Suprapubic skin (tissue), 4 donors: ENCODE results near the gene ADAM8. TPM values are rescaled to one million over a fixed set of nuclear protein-coding genes. Genes with fewer than 3 reads are reported as not detected.

ENCODE experiments used
- DNase-seq, 2 donors: peaks; one replicate each; pipeline ENCODE4 v3.0.0-alpha.2; 2019; ENCODE audit warnings: low spot score in 2 of 2
- H3K27ac ChIP-seq: fragments of 200-600 bp; sonication (generic); one replicate; pipeline ENCODE4 v1.5.1; 2019
- H3K27me3 ChIP-seq: fragments of 200-600 bp; sonication (generic); one replicate; pipeline ENCODE4 v1.5.1; 2019
- H3K36me3 ChIP-seq: fragments of 200-600 bp; sonication (generic); one replicate; pipeline ENCODE4 v1.5.1; 2019
- H3K4me1 ChIP-seq: fragments of 200-600 bp; sonication (generic); one replicate; pipeline ENCODE4 v1.5.1; 2019
- H3K4me3 ChIP-seq: fragments of 200-600 bp; sonication (generic); one replicate; pipeline ENCODE4 v1.5.1; 2019; ENCODE audit warnings: mild to moderate bottlenecking
- H3K9me3 ChIP-seq: fragments of 200-600 bp; sonication (generic); one replicate; pipeline ENCODE4 v1.5.1; 2019
- CTCF ChIP-seq, 2 donors: fragments of 200-600 bp in 1 of 2; fragments of 450-650 bp in 1 of 2; sonication (generic) in 1 of 2; IDR thresholded peaks; one replicate each; pipeline ENCODE4 v1.5.1; 2016 to 2019; ENCODE audit warnings: antibody characterized with exemption in 2 of 2, mild to moderate bottlenecking in 1 of 2, moderate library complexity in 1 of 2
- EP300 ChIP-seq: sonication (generic); formaldehyde crosslinking; IDR thresholded peaks from one replicate; pipeline ENCODE4 v1.6.1; 2017; ENCODE audit warnings: antibody characterized with exemption
- POLR2A ChIP-seq, 2 donors: fragments of 450-650 bp; IDR thresholded peaks; one replicate each; pipeline ENCODE4 v1.6.1; 2017; ENCODE audit warnings: antibody characterized with exemption in 2 of 2, mild to moderate bottlenecking in 2 of 2, moderate library complexity in 2 of 2
- POLR2AphosphoS5 ChIP-seq, 3 donors: sonication (generic); formaldehyde crosslinking; IDR thresholded peaks; one replicate each; pipeline ENCODE4 v1.6.1; 2017; ENCODE audit warnings: antibody characterized with exemption in 3 of 3
- WGBS: methylation state at CpG from one replicate; pipeline ENCODE4 v1.1.5; 2018; 5-methylcytosine and 5-hydroxymethylcytosine counted together
- total RNA-seq, 4 donors: library from RNA; depleted of rRNA; stranded (reverse); fragments of >200 nt; gene quantifications; one replicate each; pipeline ENCODE4 v1.1.0, GENCODE V29; 2016

ADAM8 gene
- total RNA-seq, 4 donors from 2014 or later = 3.0 to 18.4 (median 4.1) TPM

DNA sequence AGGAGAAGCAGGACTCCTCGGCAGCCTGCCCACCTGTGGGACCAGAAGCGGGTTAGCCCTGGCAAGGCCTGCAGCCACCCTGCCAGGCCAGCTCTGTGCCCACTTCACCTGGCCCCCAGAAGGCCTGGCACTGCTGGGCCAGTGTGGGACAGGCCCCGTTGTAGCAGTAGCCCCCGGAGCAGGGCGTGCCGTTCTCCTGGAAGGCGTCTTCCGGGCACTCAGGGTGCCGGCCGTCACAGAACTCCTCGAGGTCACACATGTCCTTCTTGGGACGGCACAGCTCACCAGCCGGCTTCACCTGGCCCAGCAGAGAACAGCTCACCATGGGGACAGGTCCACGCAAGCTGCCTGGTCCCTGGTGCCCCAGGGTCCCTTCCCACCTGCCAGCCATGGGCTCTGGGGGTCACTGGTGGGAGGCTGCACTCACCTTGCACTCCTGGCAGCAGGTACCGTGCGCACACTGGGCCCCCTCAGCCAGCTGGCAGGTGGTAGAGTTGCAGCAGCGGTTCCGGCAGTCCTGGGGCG, 5.8 kb downstream of the ADAM8 start:
- peaks cover 7% of the 10 kb centered on the region for H3K36me3 ChIP-seq
- WGBS = 60% methylated on average over 5 of the region's 19 CpGs
- H3K27ac ChIP-seq = no peak overlapping the region
- H3K27me3 ChIP-seq = no peaks in the 10 kb centered on the region
- no peaks in the 10 kb centered on the region for H3K9me3 ChIP-seq
- H3K4me3 ChIP-seq = no peak overlapping the region
- DNase-seq = no peak
- peaks cover 14% of the 10 kb centered on the region for H3K4me1 ChIP-seq
- no peak for TF ChIP-seq POLR2A (IDR thresholded peaks at IDR 0.05)
- TF ChIP-seq CTCF (IDR thresholded peaks at IDR 0.05) = no peak
- TF ChIP-seq POLR2AphosphoS5 (IDR thresholded peaks at IDR 0.05) = no peak
- no peak for TF ChIP-seq EP300

- 84% methylated on average over 16 of the region's 20 CpGs for WGBS
- no peak for DNase-seq
- no peak for TF ChIP-seq CTCF (IDR thresholded peaks at IDR 0.05)
- TF ChIP-seq POLR2AphosphoS5 (IDR thresholded peaks at IDR 0.05) = no peak
- TF ChIP-seq POLR2A (IDR thresholded peaks at IDR 0.05) = no peak
- TF ChIP-seq EP300 = no peak
- Histone ChIP-seq H3K27ac (no peak overlapping the region), H3K9me3 (no peaks in the 10 kb centered on the region), H3K4me1 (peaks cover 8% of the 10 kb centered on the region), H3K27me3 (no peaks in the 10 kb centered on the region), H3K36me3 (peaks cover 7% of the 10 kb centered on the region), H3K4me3 (no peak overlapping the region)
Measured at GRCh38 chr10:133270204-133270603, 6.5 kb downstream of the ADAM8 start.

DNA sequence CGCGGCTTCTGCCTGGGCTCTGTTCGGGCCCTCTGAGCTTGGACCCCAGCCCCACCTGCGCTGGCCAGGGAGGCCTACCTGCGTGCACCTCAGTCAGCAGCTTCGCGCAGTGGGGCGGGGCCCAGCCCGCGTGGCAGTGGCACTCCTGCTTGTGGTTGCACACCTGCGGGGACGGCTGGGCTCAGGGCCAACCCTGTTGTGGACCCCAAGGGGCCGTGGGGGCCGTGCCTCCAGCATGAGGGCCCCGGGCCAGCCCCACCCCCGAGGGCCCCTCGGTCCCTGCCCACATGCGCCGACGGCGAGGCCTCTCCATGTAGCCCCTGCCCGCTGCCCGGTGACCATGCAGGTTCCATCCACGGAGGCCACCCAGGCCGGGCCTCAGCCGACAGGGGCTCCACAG, 7.3 kb downstream of the ADAM8 start:
- Histone ChIP-seq H3K4me1 (peaks cover 3% of the 10 kb centered on the region), H3K4me3 (no peak overlapping the region), H3K27me3 (no peaks in the 10 kb centered on the region), H3K9me3 (no peaks in the 10 kb centered on the region), H3K36me3 (peaks cover 7% of the 10 kb centered on the region), H3K27ac (no peak overlapping the region)
- TF ChIP-seq POLR2A (IDR thresholded peaks at IDR 0.05) = no peak
- no peak for TF ChIP-seq CTCF (IDR thresholded peaks at IDR 0.05)
- no peak for TF ChIP-seq POLR2AphosphoS5 (IDR thresholded peaks at IDR 0.05)
- TF ChIP-seq EP300 = no peak
- DNase-seq = no peak
- WGBS = 100% methylated on average over 1 of the region's 26 CpGs

DNA sequence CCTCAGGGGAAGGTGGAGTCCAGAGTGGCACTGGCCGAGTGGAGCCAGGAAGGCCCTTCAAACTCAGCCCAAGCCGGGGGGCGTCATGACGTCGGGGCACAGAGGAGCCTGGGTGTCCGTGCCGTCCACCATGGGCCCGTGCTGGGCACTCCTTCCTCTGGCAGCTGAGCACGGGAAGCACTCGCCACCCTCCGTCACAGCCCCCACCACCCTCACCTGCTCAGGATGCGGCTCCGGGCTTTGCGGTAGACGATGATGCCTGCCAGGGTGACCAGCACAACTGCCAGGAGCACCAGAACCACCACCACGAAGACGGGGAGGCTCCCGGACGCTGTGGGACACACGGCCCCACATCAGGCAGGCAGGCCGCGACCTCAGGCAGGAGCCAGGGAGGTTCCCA, 8.1 kb downstream of the ADAM8 start:
- DNase-seq = no peak
- TF ChIP-seq EP300 = no peak
- no peak for TF ChIP-seq POLR2A (IDR thresholded peaks at IDR 0.05)
- TF ChIP-seq CTCF (IDR thresholded peaks at IDR 0.05) = no peak
- no peak for TF ChIP-seq POLR2AphosphoS5 (IDR thresholded peaks at IDR 0.05)
- Histone ChIP-seq H3K27ac (no peak overlapping the region), H3K4me1 (peaks cover 5% of the 10 kb centered on the region), H3K36me3 (peaks cover 7% of the 10 kb centered on the region), H3K27me3 (no peaks in the 10 kb centered on the region), H3K4me3 (no peak overlapping the region), H3K9me3 (no peaks in the 10 kb centered on the region)
- WGBS = 88% methylated on average over 7 of the region's 22 CpGs

DNA sequence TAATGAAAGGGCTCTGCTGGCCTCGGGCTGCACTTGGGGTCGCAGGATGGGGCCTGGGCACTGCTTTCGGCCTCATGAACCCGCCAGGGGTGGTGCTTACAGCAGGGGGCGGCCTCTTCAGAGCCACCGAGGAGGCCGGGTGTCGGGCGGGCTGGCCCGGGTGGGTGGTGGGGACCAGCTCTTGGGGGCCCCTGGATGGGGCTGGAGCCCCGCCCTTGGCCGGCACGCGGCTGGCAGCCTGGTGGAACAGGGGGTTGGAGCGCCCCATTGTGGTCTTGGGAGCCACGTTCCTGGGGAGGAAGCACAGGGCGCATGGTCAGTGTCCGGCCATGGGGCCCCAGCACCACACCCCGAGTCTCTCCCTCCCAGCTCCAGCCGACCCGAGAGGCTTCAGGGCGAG, 8.8 kb downstream of the ADAM8 start:
- H3K9me3 ChIP-seq = no peaks in the 10 kb centered on the region
- WGBS = 91% methylated on average over 18 of the region's 22 CpGs
- no peak overlapping the region for H3K4me3 ChIP-seq
- no peak overlapping the region for H3K27ac ChIP-seq
- DNase-seq = no peak
- peaks cover 7% of the 10 kb centered on the region for H3K36me3 ChIP-seq
- TF ChIP-seq CTCF (IDR thresholded peaks at IDR 0.05) (no peak), EP300 (no peak), POLR2AphosphoS5 (IDR thresholded peaks at IDR 0.05) (no peak), POLR2A (IDR thresholded peaks at IDR 0.05) (no peak)
- no peaks in the 10 kb centered on the region for H3K27me3 ChIP-seq
- peaks cover 9% of the 10 kb centered on the region for H3K4me1 ChIP-seq
